GM23248 (cell line): ENCODE data around the gene NSD2. TPM values are rescaled to one million over a fixed set of nuclear protein-coding genes. Genes with fewer than 3 reads are reported as not detected.

Experiments
- DNase-seq: peaks from one replicate; pipeline ENCODE4 v3.0.0-alpha.2; 2015
- H2AFZ ChIP-seq: fragments of 200-600 bp; sonication (generic); 2 replicates; pipeline ENCODE4 v1.6.1; 2016; ENCODE audit warnings: antibody characterized with exemption
- H3F3A ChIP-seq: fragments of 200-600 bp; sonication (generic); 2 replicates; pipeline ENCODE4 v1.6.1; 2016; ENCODE audit warnings: mild to moderate bottlenecking, antibody characterized with exemption, mixed run types; ENCODE audit not compliant: insufficient read depth
- H3K27ac ChIP-seq: fragments of 200-600 bp; sonication (generic); 2 replicates; pipeline ENCODE4 v1.5.1; 2016; ENCODE audit warnings: mild to moderate bottlenecking
- H3K27me3 ChIP-seq: fragments of 200-600 bp; sonication (generic); replicated peaks from 2 replicates; pipeline ENCODE4 v1.6.1; 2016; ENCODE audit warnings: mild to moderate bottlenecking; ENCODE audit not compliant: insufficient read depth
- H3K36me3 ChIP-seq: fragments of 200-600 bp; sonication (generic); 2 replicates; pipeline ENCODE4 v1.6.1; 2016; ENCODE audit warnings: low read depth, mild to moderate bottlenecking
- H3K4me1 ChIP-seq: fragments of 200-600 bp; sonication (generic); 2 replicates; pipeline ENCODE4 v1.6.1; 2016; ENCODE audit warnings: mild to moderate bottlenecking; ENCODE audit not compliant: insufficient read depth
- H3K4me2 ChIP-seq: fragments of 200-600 bp; sonication (generic); one replicate; pipeline ENCODE4 v1.6.1; 2016; ENCODE audit warnings: mild to moderate bottlenecking; ENCODE audit not compliant: unreplicated experiment
- H3K4me3 ChIP-seq: fragments of 200-600 bp; sonication (generic); 2 replicates; pipeline ENCODE4 v1.5.1; 2016; ENCODE audit warnings: mild to moderate bottlenecking
- H3K79me2 ChIP-seq: fragments of 200-600 bp; sonication (generic); 2 replicates; pipeline ENCODE4 v1.6.1; 2016; ENCODE audit warnings: mild to moderate bottlenecking; ENCODE audit not compliant: insufficient read depth
- H3K9ac ChIP-seq: fragments of 200-600 bp; sonication (generic); 2 replicates; pipeline ENCODE4 v1.6.1; 2016; ENCODE audit warnings: mild to moderate bottlenecking
- H3K9me2 ChIP-seq: fragments of 200-600 bp; sonication (generic); 2 replicates; pipeline ENCODE4 v1.6.1; 2016; ENCODE audit warnings: mixed run types, mild to moderate bottlenecking, moderate library complexity; ENCODE audit not compliant: insufficient read depth
- H3K9me3 ChIP-seq: fragments of 200-600 bp; sonication (generic); one replicate; pipeline ENCODE4 v1.6.1; 2017; ENCODE audit warnings: low read depth
- H4K20me1 ChIP-seq: fragments of 200-600 bp; sonication (generic); 2 replicates; pipeline ENCODE4 v1.6.0; 2016; ENCODE audit not compliant: insufficient read depth
- EZH2 ChIP-seq: fragments of 200-600 bp; sonication (generic); IDR thresholded peaks from 2 replicates; pipeline ENCODE4 v1.6.1; 2018; ENCODE audit warnings: antibody characterized with exemption, mild to moderate bottlenecking; ENCODE audit not compliant: insufficient read depth, poor library complexity, severe bottlenecking
- EZH2phosphoT487 ChIP-seq: fragments of 200-600 bp; sonication (generic); IDR thresholded peaks from 2 replicates; pipeline ENCODE4 v1.6.1; 2018; ENCODE audit warnings: antibody characterized with exemption, moderate library complexity, mild to moderate bottlenecking, low read depth; ENCODE audit not compliant: insufficient read depth
- WGBS, 2 experiments: methylation state at CpG; one replicate each; pipeline ENCODE4 v1.1.6; 2015 to 2017; ENCODE audit warnings: low lambda C conversion rate in 2 of 2, low coverage in 1 of 2; ENCODE audit errors: missing lambda C conversion rate in 2 of 2; 5-methylcytosine and 5-hydroxymethylcytosine counted together
- in situ Hi-C: fragments of 300-500 bp; cut with MboI; formaldehyde crosslinking; loops from 2 replicates; pipeline ENCODE4 v1.15.0; 2020
- polyA plus RNA-seq: library from polyadenylated mRNA; unstranded; fragments of >200 nt; fragmentation: Nextera tagmentation; extraction: Ambion mirVana; gene quantifications from 2 replicates; pipeline ENCODE4 v1.2.1, GENCODE V29; 2016
- total RNA-seq: library from RNA; depleted of rRNA; stranded (reverse); fragments of >200 nt; shearing (Covaris generic); gene quantifications from 2 replicates; pipeline ENCODE4 v1.2.3, GENCODE V29; 2014

Gene NSD2
- total and polyA plus RNA-seq, 2 experiments from 2014 or later, result 20.1 to 32.4 TPM

GRCh38 chr4:1983053-1983845 lies 112.1 kb downstream of the NSD2 start:
- no peak overlapping the region for H3K27ac ChIP-seq
- in situ Hi-C loops, result no loop called here

GRCh38 chr4:1983846-1984405 lies 112.7 kb downstream of the NSD2 start:
- Histone ChIP-seq H3K27me3 (no peaks in the 10 kb centered on the region), H3K79me2 (no peaks in the 10 kb centered on the region), H3K4me2 (no peak overlapping the region), H3K9me2 (no peaks in the 10 kb centered on the region), H3K27ac (no peak overlapping the region), H3F3A (peaks cover 11% of the 10 kb centered on the region; the same call in 1 of the 2 replicates), H3K36me3 (peaks cover 29% of the 10 kb centered on the region; the same call in 1 of the 2 replicates), H3K4me1 (no peaks in the 10 kb centered on the region), H3K9me3 (no peaks in the 10 kb centered on the region), H2AFZ (no peak overlapping the region), H4K20me1 (no peaks in the 10 kb centered on the region), H3K9ac (no peak overlapping the region), H3K4me3 (no peak overlapping the region)
- in situ Hi-C loops, result no loop called here
- TF ChIP-seq EZH2phosphoT487 (no peak), EZH2 (no peak)
- no peak for DNase-seq
- WGBS, 2 experiments, result 91 to 94% methylated on average over 8 to 17 of the region's 21 CpGs

More at GRCh38 chr4:1983053-1983845, 112.1 kb downstream of the NSD2 start:
- H3F3A ChIP-seq, result peaks cover 11% of the 10 kb centered on the region; the same call in 1 of the 2 replicates
- H3K4me3 ChIP-seq, result no peak overlapping the region
- no peaks in the 10 kb centered on the region for H3K79me2 ChIP-seq
- 92 to 93% methylated on average over 31 to 34 of the region's 34 CpGs for WGBS, 2 experiments
- no peaks in the 10 kb centered on the region for H3K9me3 ChIP-seq
- H3K4me1 ChIP-seq, result no peaks in the 10 kb centered on the region
- TF ChIP-seq EZH2phosphoT487 (no peak), EZH2 (no peak)
- no peaks in the 10 kb centered on the region for H3K9me2 ChIP-seq
- no peaks in the 10 kb centered on the region for H3K27me3 ChIP-seq
- H4K20me1 ChIP-seq, result no peaks in the 10 kb centered on the region
- H2AFZ ChIP-seq, result no peak overlapping the region
- peaks cover 26% of the 10 kb centered on the region; the same call in 1 of the 2 replicates for H3K36me3 ChIP-seq
- no peak overlapping the region for H3K9ac ChIP-seq
- DNase-seq, result no peak
- no peak overlapping the region for H3K4me2 ChIP-seq

GRCh38 chr4:1984406-1985191 lies 113.4 kb downstream of the NSD2 start:
- H3K4me3 ChIP-seq, result no peak overlapping the region
- H3K27me3 ChIP-seq, result no peaks in the 10 kb centered on the region
- no peak overlapping the region for H3K4me2 ChIP-seq
- no peaks in the 10 kb centered on the region for H3K9me2 ChIP-seq
- no peak for DNase-seq
- no peaks in the 10 kb centered on the region for H3K9me3 ChIP-seq
- no peaks in the 10 kb centered on the region for H4K20me1 ChIP-seq
- no peak overlapping the region for H2AFZ ChIP-seq
- no peaks in the 10 kb centered on the region for H3K4me1 ChIP-seq
- no peak overlapping the region for H3K9ac ChIP-seq
- H3K27ac ChIP-seq, result no peak overlapping the region
- 90% methylated on average over 24 to 27 of the region's 27 CpGs for WGBS, 2 experiments
- in situ Hi-C loops, result no loop called here
- H3K36me3 ChIP-seq, result peaks cover 29% of the 10 kb centered on the region; the same call in 1 of the 2 replicates
- peaks cover 11% of the 10 kb centered on the region; the same call in 1 of the 2 replicates for H3F3A ChIP-seq
- TF ChIP-seq EZH2phosphoT487 (no peak), EZH2 (no peak)
- H3K79me2 ChIP-seq, result no peaks in the 10 kb centered on the region

- Histone ChIP-seq H3F3A (peaks cover 11% of the 10 kb centered on the region; the same call in 1 of the 2 replicates), H3K36me3 (peaks cover 29% of the 10 kb centered on the region; the same call in 1 of the 2 replicates), H2AFZ (no peak overlapping the region), H3K4me3 (no peak overlapping the region), H3K9me3 (no peaks in the 10 kb centered on the region), H3K4me2 (no peak overlapping the region), H3K9me2 (no peaks in the 10 kb centered on the region), H3K27me3 (no peaks in the 10 kb centered on the region), H3K9ac (no peak overlapping the region), H4K20me1 (no peaks in the 10 kb centered on the region), H3K4me1 (no peaks in the 10 kb centered on the region), H3K79me2 (no peaks in the 10 kb centered on the region), H3K27ac (no peak overlapping the region)
- 89 to 90% methylated on average over 13 to 14 of the region's 14 CpGs for WGBS, 2 experiments
- TF ChIP-seq EZH2 (no peak), EZH2phosphoT487 (no peak)
- no peak for DNase-seq
- in situ Hi-C loops, result no loop called here
These were observed 114.1 kb downstream of the NSD2 start for GRCh38 chr4:1985294-1985693.
